ENCODE results near the gene BTBD18.

DNA sequence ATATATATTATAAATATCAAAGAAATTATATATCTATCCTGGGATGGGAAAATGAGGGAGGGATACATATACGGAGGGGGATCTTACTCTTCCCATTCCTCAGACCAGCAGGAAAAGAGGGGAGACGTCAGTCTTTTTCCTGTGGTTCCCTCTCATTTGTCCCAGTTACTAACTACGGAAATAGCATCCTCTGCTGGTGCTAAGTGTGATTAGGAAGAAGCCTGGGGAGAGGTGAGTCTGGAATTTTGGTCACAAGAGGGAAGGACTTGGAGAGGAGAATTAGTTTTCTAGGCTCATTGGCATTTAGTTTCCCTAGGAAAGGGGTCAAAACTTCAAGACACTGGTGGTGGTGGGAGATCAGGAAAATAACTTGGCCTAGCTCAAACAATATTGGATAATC, 51.2 kb downstream of the BTBD18 start:
- TF ChIP-seq, protein P1, sequence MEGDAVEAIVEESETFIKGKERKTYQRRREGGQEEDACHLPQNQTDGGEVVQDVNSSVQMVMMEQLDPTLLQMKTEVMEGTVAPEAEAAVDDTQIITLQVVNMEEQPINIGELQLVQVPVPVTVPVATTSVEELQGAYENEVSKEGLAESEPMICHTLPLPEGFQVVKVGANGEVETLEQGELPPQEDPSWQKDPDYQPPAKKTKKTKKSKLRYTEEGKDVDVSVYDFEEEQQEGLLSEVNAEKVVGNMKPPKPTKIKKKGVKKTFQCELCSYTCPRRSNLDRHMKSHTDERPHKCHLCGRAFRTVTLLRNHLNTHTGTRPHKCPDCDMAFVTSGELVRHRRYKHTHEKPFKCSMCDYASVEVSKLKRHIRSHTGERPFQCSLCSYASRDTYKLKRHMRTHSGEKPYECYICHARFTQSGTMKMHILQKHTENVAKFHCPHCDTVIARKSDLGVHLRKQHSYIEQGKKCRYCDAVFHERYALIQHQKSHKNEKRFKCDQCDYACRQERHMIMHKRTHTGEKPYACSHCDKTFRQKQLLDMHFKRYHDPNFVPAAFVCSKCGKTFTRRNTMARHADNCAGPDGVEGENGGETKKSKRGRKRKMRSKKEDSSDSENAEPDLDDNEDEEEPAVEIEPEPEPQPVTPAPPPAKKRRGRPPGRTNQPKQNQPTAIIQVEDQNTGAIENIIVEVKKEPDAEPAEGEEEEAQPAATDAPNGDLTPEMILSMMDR (IDR thresholded peaks at IDR 0.05 in 2 of 3, conservative IDR thresholded peaks at IDR 0.05 in 1 of 3; ENCODE audit: control insufficient read depth in 2 of 3, extremely low read depth in 1 of 3, insufficient read depth in 1 of 3, low read depth in 3 of 3, low read length in 3 of 3): no peak
- TF ChIP-seq ATF7 (IDR thresholded peaks at IDR 0.05; ENCODE audit: low read depth) (no peak), CREB1 (IDR thresholded peaks at IDR 0.05; ENCODE audit: low read depth) (no peak), NR2C2 (IDR thresholded peaks at IDR 0.05; ENCODE audit: borderline replicate concordance, control insufficient read depth, insufficient read length, low read depth) (no peak), POLR2A (IDR thresholded peaks at IDR 0.05; ENCODE audit: low read depth, low read length) (no peak), FOS (IDR thresholded peaks at IDR 0.05; ENCODE audit: borderline replicate concordance, extremely low read depth, insufficient read length) (no peak)
